Activated CD4-positive, alpha-beta T cell treated with anti-CD3 and anti-CD28 coated beads for 48 hours (primary cell): Measurements from ENCODE around the gene C11orf52.
A peak's percentile ranks its signal among the peaks of the same experiment; 100 is the strongest.
"Not testable (repeated sequence)": the region's sequence is repeated elsewhere in the genome, so short reads cannot be mapped to it uniquely, and the experiment has no call there.

ENCODE experiments used
- DNase-seq: peaks from one replicate; pipeline ENCODE4 v3.0.0-alpha.2; 2020

C11orf52 gene, protein sequence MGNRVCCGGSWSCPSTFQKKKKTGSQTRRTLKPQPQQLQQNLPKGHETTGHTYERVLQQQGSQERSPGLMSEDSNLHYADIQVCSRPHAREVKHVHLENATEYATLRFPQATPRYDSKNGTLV

DNA sequence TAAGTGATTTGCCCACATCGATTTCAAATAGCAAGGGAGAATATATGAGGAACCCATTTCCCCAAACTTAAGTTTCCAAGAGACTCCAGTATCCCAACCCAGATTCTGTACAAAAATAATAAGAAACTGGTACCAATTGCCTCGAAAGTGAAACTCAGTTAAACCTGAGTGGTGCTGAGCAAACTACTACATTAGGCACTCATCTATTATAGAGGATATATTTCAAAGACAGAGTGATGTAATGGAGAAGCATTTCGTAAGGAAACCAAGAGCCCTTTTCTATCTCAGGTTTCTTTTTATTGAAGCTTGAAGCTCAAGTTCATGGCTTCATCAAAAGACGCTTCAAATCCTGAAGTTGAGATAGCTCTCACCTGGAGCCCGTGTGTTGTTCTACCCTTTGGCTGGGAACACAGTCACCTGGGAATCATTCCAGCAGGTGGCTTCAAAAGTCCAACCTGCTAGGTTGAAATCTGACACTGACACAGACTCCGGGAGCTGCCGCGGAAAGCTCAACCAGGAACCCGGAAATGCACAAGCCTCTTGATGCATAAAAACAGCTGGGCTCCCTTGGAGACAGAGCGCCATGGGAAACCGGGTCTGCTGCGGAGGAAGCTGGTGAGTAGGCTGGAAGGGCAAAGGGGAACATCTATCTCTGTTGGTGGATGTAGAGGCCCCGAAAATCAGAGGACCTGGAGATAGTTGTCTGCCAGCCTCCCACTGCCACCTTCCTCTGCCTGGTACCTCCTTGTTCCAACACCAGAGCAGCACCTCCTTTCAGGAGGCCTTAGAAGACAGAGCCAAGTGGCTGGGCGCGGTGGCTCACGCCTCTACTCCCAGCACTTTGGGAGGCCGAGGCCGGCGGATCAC is at the start of gene C11orf52:
Gene C11orf52 (plus strand): TSS at position 524 of the 867 bp plus-strand sequence. CDS start 60 bp downstream, at position 584.
- no peak for DNase-seq

- DNase-seq = no peak
Observed at GRCh38 chr11:111870113-111870512, 48.6 kb upstream of the C11orf52 start.

GRCh38 chr11:111870522-111870885 is 48.2 kb upstream of the C11orf52 start:
- no peak for DNase-seq

DNA sequence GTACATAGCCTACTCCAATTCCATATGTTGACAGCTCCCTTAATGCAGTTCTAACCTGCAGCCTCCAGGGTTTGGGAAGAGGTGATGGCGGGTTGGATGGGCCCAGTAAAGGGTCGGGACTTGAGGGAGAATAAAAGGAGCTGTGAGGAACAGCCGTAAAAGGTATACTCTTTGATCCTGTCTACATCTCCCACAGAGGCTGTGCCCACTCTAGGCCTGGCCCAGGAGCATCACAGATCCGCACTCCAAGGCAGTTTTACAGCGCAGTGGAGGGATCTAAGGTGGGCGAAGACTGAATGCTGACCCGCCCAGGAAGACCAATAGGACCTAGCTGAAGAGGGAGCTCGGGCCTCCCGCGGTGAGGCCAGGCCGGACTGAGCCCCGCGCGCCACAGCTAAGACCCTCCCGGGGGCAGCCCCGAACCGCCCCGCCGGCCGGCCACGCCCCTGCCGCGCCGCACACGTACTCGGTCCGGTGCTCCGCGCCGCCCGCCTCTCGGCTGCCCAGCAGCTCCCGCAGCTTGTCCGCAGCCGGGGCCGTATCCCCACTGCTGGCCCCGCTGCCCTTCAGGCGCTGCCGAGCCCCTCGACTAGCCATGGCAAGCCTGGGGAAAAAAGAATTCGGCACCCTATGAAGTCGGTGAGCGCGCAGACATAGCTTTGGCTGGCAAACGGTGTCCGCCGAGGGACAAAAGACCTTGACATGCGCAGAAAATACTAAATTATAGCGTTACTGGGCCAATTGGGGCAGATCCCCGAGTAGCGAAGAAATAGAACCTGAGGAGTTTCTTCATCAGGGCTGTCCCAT is 47.6 kb upstream of the C11orf52 start, which contains the start of gene ALG9:
Gene ALG9 (minus strand): TSS at position 696 of the 807 bp plus-strand sequence. CDS start 99 bp downstream, at position 597.
- DNase-seq = peak; percentile 92

GRCh38 chr11:111871693-111872161 is 47.0 kb upstream of the C11orf52 start:
- DNase-seq = no peak

GRCh38 chr11:111878385-111878848 is 40.3 kb upstream of the C11orf52 start:
- no peak for DNase-seq

DNA sequence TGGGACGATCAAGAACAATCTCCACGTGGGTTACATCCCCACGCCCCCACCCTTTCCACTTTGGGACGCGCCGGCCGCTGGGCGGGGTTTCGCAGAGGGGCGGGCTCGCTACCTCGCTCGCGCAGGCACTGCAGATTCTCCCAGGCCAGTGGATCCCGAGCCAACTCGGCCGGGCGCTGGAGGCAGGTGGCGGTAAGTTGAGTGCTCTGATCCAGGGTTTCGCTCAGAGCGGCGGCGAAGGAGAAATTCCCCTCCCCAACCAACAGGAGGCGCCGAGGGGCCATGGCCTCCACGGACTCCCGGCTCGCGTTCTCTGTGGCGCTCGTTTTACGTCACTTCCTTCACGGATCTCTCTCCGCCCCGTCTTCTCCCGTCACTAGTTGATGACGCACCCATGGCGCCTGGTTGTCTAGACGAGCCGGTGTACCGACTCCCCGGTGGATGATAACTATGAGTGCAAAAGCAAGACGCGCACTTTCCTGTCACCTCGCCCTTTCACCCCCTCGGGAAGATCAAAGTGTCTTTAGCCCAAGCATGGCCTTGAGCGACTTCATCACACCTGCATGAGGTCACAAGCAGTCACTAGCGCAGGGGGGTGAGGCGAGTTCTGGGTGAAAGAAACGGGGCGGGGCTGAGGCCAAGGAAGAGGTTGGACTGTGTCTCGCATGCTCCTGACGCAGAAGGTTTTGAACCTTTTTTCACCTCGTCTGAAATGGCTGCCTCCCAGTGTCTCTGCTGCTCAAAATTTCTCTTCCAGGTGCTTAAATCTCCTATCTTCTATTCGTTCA is 39.7 kb upstream of the C11orf52 start, which contains the start of the genes CFAP68 and FDXACB1:
Gene CFAP68 (plus strand): TSS at position 693 of the 788 bp plus-strand sequence. CDS start 20 bp downstream, at position 713.
Gene FDXACB1 (minus strand): TSS at position 317 of the 788 bp plus-strand sequence. CDS start 33 bp downstream, at position 284.
- DNase-seq = peak; percentile 96

DNA sequence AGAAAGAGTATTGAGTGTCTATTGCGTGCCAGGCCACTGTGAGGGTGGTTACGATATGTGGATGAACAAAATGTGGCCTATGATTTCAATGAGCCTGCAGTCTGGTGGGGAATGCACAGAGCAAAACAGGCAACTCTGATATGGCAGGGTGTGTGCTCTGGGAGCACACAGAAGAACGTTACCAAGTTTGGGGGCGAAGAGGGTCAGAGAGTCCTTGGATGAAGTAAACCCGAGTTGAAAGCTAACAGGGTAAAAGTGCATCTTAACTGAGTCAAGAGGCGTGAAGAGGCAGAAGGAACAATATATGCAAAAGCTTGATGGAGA is 39.1 kb upstream of the C11orf52 start:
- no peak for DNase-seq

DNA sequence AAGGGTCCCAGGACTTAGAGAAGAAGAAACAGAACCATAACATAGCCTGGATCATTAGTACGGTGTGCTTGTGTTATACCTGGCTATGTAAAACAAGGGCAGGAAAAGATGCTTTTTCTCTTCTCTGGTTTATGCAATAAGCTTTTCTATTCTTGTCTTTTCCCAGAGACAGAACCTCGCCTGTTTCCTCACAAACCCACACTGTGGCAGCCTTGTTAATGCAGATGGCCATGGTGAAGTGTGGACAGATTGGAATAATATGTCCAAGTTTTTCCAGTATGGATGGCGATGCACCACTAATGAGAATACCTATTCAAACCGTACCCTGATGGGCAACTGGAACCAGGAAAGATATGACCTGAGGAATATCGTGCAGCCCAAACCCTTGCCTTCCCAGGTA is 36.5 kb upstream of the C11orf52 start:
- DNase-seq = no peak

DNA sequence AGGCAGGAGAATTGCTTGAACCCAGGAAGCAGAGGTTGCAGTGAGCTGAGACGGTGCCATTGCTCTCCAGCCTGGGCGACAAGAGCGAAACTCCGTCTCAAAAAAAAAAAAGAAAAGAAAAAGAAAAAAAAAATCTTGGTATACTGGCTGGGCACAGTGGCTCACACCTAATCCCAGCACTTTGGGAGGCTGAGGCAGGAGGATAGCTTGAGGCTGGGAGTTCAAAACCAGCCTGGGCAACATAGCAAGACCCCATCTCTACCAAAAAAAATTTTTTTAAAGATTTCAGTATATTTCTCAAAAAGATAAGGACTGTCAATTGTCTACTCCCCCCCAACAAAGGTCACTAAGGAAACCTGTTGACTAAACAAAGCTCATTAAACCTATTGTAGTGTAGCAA is 33.7 kb upstream of the C11orf52 start:
- not testable (repeated sequence) for DNase-seq

DNA sequence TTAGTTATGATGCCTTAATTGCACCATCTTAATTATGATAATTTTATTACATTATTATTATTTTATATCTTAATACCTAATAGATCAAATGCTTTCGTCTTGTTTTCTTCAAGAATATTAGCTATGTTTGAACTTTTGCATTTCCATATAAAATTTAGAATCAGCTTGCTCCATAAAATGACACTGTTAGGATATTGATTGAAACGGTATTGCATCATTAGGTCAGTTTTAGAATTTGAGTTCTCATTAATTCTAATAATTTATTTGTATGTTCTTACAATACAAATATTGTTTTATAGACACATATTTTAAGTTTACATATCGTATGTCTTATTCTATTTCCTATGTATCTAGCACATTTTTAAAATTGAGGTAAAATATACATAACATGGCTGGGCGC is 32.7 kb upstream of the C11orf52 start:
- DNase-seq = no peak

DNA sequence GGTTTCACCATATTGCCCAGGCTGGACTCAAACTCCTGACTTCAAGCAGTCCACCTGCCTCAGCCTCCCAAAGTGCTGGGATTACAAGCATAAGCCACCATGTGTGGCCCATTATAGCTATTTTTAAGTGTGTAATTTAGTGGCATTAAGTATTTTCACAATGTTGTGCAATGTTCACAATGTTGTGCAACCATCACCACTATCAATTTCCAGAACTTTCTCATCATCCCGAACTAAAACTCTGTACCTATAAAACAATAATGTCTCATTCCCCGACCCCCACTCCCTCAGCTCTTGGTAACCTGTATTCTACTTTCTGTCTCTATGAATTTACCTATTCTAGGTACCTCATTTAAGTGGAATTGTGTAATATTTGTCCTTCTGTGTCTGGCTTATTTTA is 31.9 kb upstream of the C11orf52 start:
- no peak for DNase-seq

- no peak for DNase-seq
Observed at GRCh38 chr11:111905411-111905810, 13.3 kb upstream of the C11orf52 start.

GRCh38 chr11:111906680-111907079 is 12.0 kb upstream of the C11orf52 start:
- DNase-seq = no peak

DNA sequence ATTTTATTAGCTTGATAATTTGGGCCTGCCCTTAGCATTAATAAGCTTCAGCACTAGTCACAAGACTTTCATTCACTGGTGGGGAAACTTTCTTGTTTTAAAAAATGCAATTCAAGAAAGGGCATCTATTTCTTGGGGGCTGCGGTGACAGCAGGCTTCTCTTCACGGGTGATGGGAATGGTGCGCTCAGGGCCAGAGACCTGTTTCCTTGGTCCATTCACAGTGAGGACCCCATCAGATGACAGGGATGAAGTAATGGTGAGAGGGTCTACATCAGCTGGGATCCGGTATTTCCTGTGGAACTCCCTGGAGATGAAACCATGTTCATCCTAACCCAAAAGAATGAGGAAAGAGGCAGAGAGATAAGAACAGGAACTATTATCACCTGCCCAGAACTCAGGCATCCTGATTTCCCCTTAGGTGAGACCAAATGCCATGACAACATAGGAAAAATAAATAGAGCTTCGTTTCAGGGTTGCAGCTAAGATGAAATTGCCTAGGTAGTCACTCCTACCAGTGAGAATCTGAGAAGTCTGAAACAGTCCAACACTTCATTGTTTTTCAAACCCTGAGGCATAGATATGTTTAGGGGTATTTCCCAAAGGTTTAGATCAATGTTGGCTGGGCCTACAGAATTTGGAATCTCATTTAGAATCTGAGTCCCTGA is 9.9 kb upstream of the C11orf52 start:
- DNase-seq = no peak

GRCh38 chr11:111909378-111909777 is 9.3 kb upstream of the C11orf52 start:
- DNase-seq = no peak

DNA sequence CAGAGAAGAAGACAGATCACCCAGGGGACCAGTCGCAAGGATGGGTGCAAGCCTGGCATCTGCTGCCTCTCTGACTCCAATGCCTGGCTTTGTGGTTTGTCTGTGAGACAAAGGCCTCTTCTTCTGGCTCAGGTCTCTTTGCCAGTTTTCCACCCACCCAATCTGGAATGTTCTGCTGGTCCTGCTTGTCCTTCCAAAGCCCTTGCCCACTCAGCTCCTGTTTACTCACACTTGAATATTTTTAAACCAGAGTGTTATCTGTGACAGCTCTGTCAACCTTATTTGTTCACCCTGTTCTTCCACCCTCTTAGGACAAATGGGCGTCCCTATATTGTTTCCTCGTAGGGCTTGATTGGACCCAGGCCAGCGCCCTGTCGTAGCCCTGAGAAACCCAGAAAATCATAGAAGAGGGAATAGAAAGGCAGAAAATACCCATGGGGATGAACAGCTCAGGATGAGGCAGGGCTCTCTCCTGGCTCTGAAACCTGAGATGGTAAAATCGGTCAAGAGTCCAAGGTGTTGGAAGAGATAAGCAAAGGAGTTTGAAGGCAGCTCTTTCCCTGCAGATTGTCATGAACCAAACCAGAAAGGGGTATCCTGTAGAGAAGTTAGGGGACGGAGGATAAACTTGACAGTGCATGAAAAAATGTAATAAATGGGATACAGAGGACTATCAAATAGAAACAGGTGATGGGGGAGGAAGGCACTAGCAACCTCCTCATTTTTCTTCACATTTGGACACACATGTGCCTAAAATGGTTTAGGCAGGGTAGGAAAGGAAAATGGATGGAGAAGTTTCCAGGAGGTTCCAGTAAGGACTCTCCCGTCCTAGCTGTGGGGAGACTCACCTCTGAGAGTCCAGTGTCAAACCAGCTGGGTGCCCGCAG is 7.8 kb upstream of the C11orf52 start:
- no peak for DNase-seq

DNA sequence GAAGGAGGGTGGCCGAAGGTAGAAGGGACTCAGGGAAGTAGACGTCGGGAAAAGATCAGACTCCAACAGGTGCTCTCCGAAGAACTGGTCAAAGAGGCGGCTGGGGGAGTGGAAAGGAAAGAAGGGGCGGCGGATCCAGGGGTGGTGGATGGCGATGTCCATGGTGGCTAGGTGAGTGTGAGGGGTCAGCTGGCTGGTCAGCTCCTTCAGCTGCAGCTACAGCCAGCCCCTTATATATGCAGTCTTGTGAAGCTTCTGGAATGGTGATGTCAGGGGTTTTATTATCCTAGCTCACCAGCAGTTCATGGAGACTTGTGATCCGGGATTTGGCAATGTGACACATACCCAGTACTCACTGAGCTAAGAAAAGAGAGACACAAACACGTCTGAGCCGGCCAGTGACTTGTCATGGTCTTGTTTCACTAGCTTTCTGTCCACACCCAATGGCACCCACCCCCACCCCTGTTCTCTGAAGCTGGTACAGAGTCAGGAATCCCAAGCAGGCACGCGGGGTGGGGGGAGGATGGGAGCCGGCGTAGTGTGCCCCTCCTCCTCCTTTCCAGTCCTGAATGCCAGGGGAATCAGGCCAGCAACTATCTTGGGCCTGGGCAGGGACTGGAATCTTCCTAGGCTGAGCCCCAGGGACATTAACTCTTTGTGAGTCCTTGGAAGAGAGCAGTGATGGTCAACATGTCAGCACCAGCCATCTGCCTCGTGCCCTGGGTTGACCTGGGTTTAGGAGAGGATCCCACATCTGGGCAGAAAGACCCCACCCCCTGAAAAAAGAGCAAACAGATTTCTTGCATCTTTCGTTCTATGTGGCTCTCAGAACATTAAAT is 6.9 kb upstream of the C11orf52 start, which contains the start of gene CRYAB:
Gene CRYAB (minus strand): TSS at position 208 of the 839 bp plus-strand sequence. CDS start 46 bp downstream, at position 162.
- no peak for DNase-seq

DNA sequence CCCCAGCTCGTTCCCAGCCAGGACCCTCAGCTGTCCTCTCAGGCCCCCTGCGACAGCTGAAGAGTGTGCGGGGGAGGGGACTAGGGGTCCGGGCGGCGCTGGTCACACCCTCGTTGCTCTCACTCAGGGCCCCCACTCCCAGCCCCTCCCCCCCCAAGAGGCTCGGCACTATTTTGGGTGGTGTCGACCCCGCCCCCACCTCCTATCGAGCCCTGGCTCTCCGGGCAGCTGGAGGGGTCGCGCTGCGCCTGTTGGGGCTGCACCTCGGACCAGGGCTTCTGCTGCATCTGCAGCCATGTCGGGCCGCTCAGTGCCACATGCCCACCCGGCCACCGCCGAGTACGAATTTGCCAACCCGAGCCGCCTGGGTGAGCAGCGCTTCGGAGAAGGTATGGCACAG is 6.2 kb upstream of the C11orf52 start, which contains the start of gene HSPB2:
Gene HSPB2 (plus strand): TSS at position 200 of the 400 bp plus-strand sequence. CDS start 96 bp downstream, at position 296.
- no peak for DNase-seq
